Measurements from ENCODE around the gene MACROH2A2. TPM values are rescaled to one million over a fixed set of nuclear protein-coding genes. Genes with fewer than 3 reads are reported as not detected.

The MACROH2A2 gene
- total RNA-seq, 1 experiment from 2014 or later = 11.3 TPM

GRCh38 chr10:70031215-70031614 lies 21.4 kb upstream of the MACROH2A2 start:
- H3K27me3 ChIP-seq (ENCODE audit: insufficient read depth, low read length) = no peaks in the 10 kb centered on the region
- no peak overlapping the region for H3K27ac ChIP-seq (ENCODE audit: insufficient read length, low read depth, low read length)
- no peaks in the 10 kb centered on the region for H3K79me2 ChIP-seq (ENCODE audit: insufficient read depth, low read length)
- H3K79me1 ChIP-seq (ENCODE audit: insufficient read depth, low read depth, low read length, poor library complexity, severe bottlenecking) = no peaks in the 10 kb centered on the region
- H3K4me1 ChIP-seq (ENCODE audit: insufficient read depth, low read length) = no peaks in the 10 kb centered on the region
- no peak overlapping the region for H4K5ac ChIP-seq (ENCODE audit: insufficient read length, low read depth, low read length)
- no peak overlapping the region for H3K18ac ChIP-seq (ENCODE audit: insufficient read length, low read depth, low read length)
- Mint-ChIP-seq H3K36me3 (ENCODE audit: insufficient read depth in 1 of 3, low read depth in 3 of 3) (peaks cover 0 to 3% (median 0%) of the 10 kb centered on the region in 3 experiments; a peak in 1 of 7 replicates), H3K9me3 (peaks cover 7 to 8% of the 10 kb centered on the region in 2 experiments), H3K4me1 (no peaks in the 10 kb centered on the region), H3K4me3 (no peak overlapping the region), H3K27ac (no peak overlapping the region), H3K27me3 (ENCODE audit: low read depth) (peaks cover 70% of the 10 kb centered on the region)
- no peaks in the 10 kb centered on the region for H3K23me2 ChIP-seq (ENCODE audit: insufficient read length, low read depth, low read length, poor library complexity, severe bottlenecking)
- no peak for DNase-seq
- no peak overlapping the region for H2BK5ac ChIP-seq (ENCODE audit: insufficient read length, low read length)
- no peak overlapping the region for H3K4ac ChIP-seq (ENCODE audit: low read depth, low read length)
- H2AK5ac ChIP-seq (ENCODE audit: insufficient read length, low read length) = no peak overlapping the region
- no peak overlapping the region for H3K56ac ChIP-seq (ENCODE audit: insufficient read length, low read depth, low read length)
- no peak overlapping the region for H2BK12ac ChIP-seq (ENCODE audit: insufficient read length, low read depth, low read length)
- no peak overlapping the region for H2BK120ac ChIP-seq (ENCODE audit: low read depth, low read length, poor library complexity, severe bottlenecking)
- H4K8ac ChIP-seq (replicated peaks; ENCODE audit: insufficient read length, low read depth, low read length) = no peak overlapping the region
- no peak overlapping the region for H2BK20ac ChIP-seq (ENCODE audit: low read depth, low read length, poor library complexity, severe bottlenecking)
- H3K9ac ChIP-seq (ENCODE audit: extremely low read depth, insufficient read length, low read length) = no peak overlapping the region
- no peak for TF ChIP-seq CTCF (conservative IDR thresholded peaks at IDR 0.05)
- no peak overlapping the region for H2BK15ac ChIP-seq (ENCODE audit: low read depth, low read length)
- H4K91ac ChIP-seq (ENCODE audit: insufficient read length, low read depth, low read length) = no peak overlapping the region
- H3K4me2 ChIP-seq (ENCODE audit: insufficient read depth, insufficient read length, low read length) = no peak overlapping the region
- H3T11ph ChIP-seq (ENCODE audit: low read length) = no peak overlapping the region
- no peak overlapping the region for H3K14ac ChIP-seq (ENCODE audit: insufficient read depth, low read length)
- no peak overlapping the region for H3K23ac ChIP-seq (ENCODE audit: insufficient read length, low read depth, low read length)
- H2AFZ ChIP-seq (ENCODE audit: low read length) = no peak overlapping the region
- H4K20me1 ChIP-seq (ENCODE audit: control insufficient read depth, insufficient read depth, insufficient read length) = no peaks in the 10 kb centered on the region
- no peaks in the 10 kb centered on the region for H3K9me3 ChIP-seq (ENCODE audit: control insufficient read depth, low read depth, low read length)

Data from H9 (cell line).